Gastroesophageal sphincter (tissue), 3 donors: Measurements from ENCODE around the gene KIAA1217.

Source experiments
- POLR2A ChIP-seq, 2 donors: fragments of 450-650 bp; IDR thresholded peaks; one replicate each; pipeline ENCODE4 v1.6.1; 2017; ENCODE audit warnings: antibody characterized with exemption in 2 of 2, mild to moderate bottlenecking in 2 of 2, moderate library complexity in 1 of 2
- TF ChIP-seq, protein P1 (sequence below), 4 experiments: fragments of 200-600 bp in 2 of 4; fragments of 450-650 bp in 2 of 4; sonication (generic) in 1 of 4; IDR thresholded peaks; one replicate each; pipeline ENCODE4 v1.5.1; 2017 to 2019; ENCODE audit warnings: antibody characterized with exemption in 4 of 4, mild to moderate bottlenecking in 2 of 4, moderate library complexity in 2 of 4

GRCh38 chr10:24201503-24202180, 7.3 kb upstream of the KIAA1217 start:
- TF ChIP-seq, protein P1, sequence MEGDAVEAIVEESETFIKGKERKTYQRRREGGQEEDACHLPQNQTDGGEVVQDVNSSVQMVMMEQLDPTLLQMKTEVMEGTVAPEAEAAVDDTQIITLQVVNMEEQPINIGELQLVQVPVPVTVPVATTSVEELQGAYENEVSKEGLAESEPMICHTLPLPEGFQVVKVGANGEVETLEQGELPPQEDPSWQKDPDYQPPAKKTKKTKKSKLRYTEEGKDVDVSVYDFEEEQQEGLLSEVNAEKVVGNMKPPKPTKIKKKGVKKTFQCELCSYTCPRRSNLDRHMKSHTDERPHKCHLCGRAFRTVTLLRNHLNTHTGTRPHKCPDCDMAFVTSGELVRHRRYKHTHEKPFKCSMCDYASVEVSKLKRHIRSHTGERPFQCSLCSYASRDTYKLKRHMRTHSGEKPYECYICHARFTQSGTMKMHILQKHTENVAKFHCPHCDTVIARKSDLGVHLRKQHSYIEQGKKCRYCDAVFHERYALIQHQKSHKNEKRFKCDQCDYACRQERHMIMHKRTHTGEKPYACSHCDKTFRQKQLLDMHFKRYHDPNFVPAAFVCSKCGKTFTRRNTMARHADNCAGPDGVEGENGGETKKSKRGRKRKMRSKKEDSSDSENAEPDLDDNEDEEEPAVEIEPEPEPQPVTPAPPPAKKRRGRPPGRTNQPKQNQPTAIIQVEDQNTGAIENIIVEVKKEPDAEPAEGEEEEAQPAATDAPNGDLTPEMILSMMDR (IDR thresholded peaks at IDR 0.05), result no peak
- TF ChIP-seq POLR2A (IDR thresholded peaks at IDR 0.05), result no peak
